ENCODE data around the gene ATP1B4. TPM values are rescaled to one million over a fixed set of nuclear protein-coding genes. Genes with fewer than 3 reads are reported as not detected.

ATP1B4 gene
- not detected in 2 replicates for total RNA-seq

GRCh38 chrX:120361764-120362305 lies at the start of gene ATP1B4:
TSS of gene ATP1B4 (plus strand) at chrX:120362089. CDS start at chrX:120362169, 80 bp downstream.

Other genes starting within 250 kb of the ATP1B4 start
- gene RHOXF1, start 246.2 kb upstream of the ATP1B4 start, total RNA-seq = not detected in 2 replicates
- not detected in 2 replicates for gene RHOXF2, start 203.5 kb upstream of the ATP1B4 start, total RNA-seq
- gene ZBTB33, start 111.3 kb upstream of the ATP1B4 start, total RNA-seq = 13.4 and 17.2 TPM in 2 replicates
- under 0.01 and 0.05 TPM in 2 replicates for gene TMEM255A, start 50.6 kb upstream of the ATP1B4 start, total RNA-seq
- 230 and 252 TPM in 2 replicates for gene LAMP2, start 107.2 kb downstream of the ATP1B4 start, total RNA-seq
- gene CUL4B, start 198.9 kb downstream of the ATP1B4 start, total RNA-seq = 38.6 and 69.1 TPM in 2 replicates
- gene MCTS1, start 242.0 kb downstream of the ATP1B4 start, total RNA-seq = 30.6 and 32.1 TPM in 2 replicates

Data from smooth muscle cell of the umbilical artery (primary cell).